DND-41 (cell line): ENCODE data around the gene HSPG2.

Source experiments
- ATAC-seq: fragments of 200-7000 bp; cut with Tn5 transposase; 3 replicates; pipeline ENCODE4 v1.9.1; 2021; ENCODE audit warnings: low read depth; ENCODE audit not compliant: insufficient read depth
- DNase-seq: peaks from one replicate; pipeline ENCODE4 v3.0.0-alpha.2; 2020
- H2AFZ ChIP-seq: 2 replicates; pipeline ENCODE4 v1.6.0; 2012; ENCODE audit warnings: low read depth, low read length
- H3K27ac ChIP-seq: 2 replicates; pipeline ENCODE4 v1.5.1; 2012; ENCODE audit warnings: low read length, inconsistent platforms
- H3K27me3 ChIP-seq: fragments of 200-600 bp; sonication (generic); 2 replicates; pipeline ENCODE4 v1.6.0; 2012; ENCODE audit warnings: low read length, mild to moderate bottlenecking, inconsistent platforms; ENCODE audit not compliant: insufficient read depth, poor library complexity
- H3K36me3 ChIP-seq: 2 replicates; pipeline ENCODE4 v1.5.1; 2012; ENCODE audit warnings: low read length, inconsistent platforms; ENCODE audit not compliant: insufficient read depth
- H3K4me1 ChIP-seq: 2 replicates; pipeline ENCODE4 v1.5.1; 2012; ENCODE audit warnings: mild to moderate bottlenecking, low read length; ENCODE audit not compliant: insufficient read depth
- H3K4me2 ChIP-seq: 2 replicates; pipeline ENCODE4 v1.6.0; 2012; ENCODE audit warnings: mild to moderate bottlenecking, moderate library complexity, low read length, inconsistent platforms; ENCODE audit not compliant: insufficient read depth
- H3K4me3 ChIP-seq, 2 experiments: fragments of 200-600 bp in 1 of 2; shearing (Covaris generic) in 1 of 2; 2 replicates each; pipeline ENCODE4 v1.5.1; 2012 to 2016; ENCODE audit warnings: inconsistent platforms in 2 of 2, low read length in 2 of 2, mild to moderate bottlenecking in 2 of 2, low read depth in 1 of 2, moderate library complexity in 1 of 2
- H3K79me2 ChIP-seq: 2 replicates; pipeline ENCODE4 v1.6.0; 2012; ENCODE audit warnings: low read length, inconsistent platforms; ENCODE audit not compliant: insufficient read depth
- H3K9ac ChIP-seq: 2 replicates; pipeline ENCODE4 v1.6.0; 2012; ENCODE audit warnings: low read depth, mild to moderate bottlenecking, inconsistent platforms, low read length, moderate library complexity
- H3K9me3 ChIP-seq: 2 replicates; pipeline ENCODE4 v1.5.1; 2012; ENCODE audit warnings: low read length, moderate library complexity, mild to moderate bottlenecking, inconsistent platforms; ENCODE audit not compliant: insufficient read depth, severe bottlenecking
- H4K20me1 ChIP-seq: 2 replicates; pipeline ENCODE4 v1.6.0; 2012; ENCODE audit warnings: low read length; ENCODE audit not compliant: insufficient read depth
- EZH2 ChIP-seq: IDR thresholded peaks from 3 replicates; pipeline ENCODE4 v1.6.1; 2012; ENCODE audit warnings: borderline replicate concordance, low read depth, mild to moderate bottlenecking, moderate library complexity, low read length, inconsistent platforms; ENCODE audit not compliant: severe bottlenecking
- TF ChIP-seq, protein P1 (sequence below): IDR thresholded peaks from 2 replicates; pipeline ENCODE4 v1.5.1; 2012; ENCODE audit warnings: borderline replicate concordance, low read length, moderate library complexity, mild to moderate bottlenecking; ENCODE audit not compliant: poor library complexity, severe bottlenecking; ENCODE audit errors: extremely low read depth

Gene HSPG2

DNA sequence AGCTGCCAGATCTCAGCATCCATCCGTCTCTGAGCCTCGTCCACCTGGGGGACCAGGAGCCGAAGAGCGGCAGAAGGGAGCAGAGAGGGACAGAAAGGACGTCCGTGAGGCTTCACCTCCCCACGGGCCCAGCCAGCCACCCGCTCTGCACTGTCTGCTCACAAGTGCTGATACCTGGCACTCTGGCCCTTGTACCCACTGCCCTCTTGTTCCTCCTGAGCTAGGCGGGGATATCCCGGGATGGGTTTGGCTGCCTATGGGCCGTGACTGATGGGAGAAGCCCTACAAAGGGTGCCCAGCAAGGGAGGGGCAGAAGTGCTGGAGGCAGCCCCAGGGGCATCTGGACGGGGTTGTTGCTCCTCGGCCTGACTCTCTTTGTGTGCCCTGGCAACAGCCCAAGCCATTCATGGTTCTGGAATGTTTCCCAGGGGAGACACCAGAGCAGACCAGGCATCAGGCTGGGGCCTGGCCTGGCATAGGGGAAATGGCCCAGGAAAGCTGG, 67.4 kb downstream of the HSPG2 start:
- H2AFZ ChIP-seq = no peak overlapping the region
- H3K27me3 ChIP-seq = peaks cover 13% of the 10 kb centered on the region
- no peaks in the 10 kb centered on the region for H3K9me3 ChIP-seq
- H3K4me1 ChIP-seq = no peaks in the 10 kb centered on the region
- H3K9ac ChIP-seq = no peak overlapping the region
- H3K79me2 ChIP-seq = no peaks in the 10 kb centered on the region
- no peak overlapping the region for H3K27ac ChIP-seq
- TF ChIP-seq EZH2 = no peak
- TF ChIP-seq, protein P1, sequence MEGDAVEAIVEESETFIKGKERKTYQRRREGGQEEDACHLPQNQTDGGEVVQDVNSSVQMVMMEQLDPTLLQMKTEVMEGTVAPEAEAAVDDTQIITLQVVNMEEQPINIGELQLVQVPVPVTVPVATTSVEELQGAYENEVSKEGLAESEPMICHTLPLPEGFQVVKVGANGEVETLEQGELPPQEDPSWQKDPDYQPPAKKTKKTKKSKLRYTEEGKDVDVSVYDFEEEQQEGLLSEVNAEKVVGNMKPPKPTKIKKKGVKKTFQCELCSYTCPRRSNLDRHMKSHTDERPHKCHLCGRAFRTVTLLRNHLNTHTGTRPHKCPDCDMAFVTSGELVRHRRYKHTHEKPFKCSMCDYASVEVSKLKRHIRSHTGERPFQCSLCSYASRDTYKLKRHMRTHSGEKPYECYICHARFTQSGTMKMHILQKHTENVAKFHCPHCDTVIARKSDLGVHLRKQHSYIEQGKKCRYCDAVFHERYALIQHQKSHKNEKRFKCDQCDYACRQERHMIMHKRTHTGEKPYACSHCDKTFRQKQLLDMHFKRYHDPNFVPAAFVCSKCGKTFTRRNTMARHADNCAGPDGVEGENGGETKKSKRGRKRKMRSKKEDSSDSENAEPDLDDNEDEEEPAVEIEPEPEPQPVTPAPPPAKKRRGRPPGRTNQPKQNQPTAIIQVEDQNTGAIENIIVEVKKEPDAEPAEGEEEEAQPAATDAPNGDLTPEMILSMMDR = no peak
- DNase-seq (no peak), ATAC-seq (no peak)
- H3K36me3 ChIP-seq = no peaks in the 10 kb centered on the region
- no peak overlapping the region for H3K4me2 ChIP-seq
- no peaks in the 10 kb centered on the region for H4K20me1 ChIP-seq
- no peak overlapping the region for H3K4me3 ChIP-seq

DNA sequence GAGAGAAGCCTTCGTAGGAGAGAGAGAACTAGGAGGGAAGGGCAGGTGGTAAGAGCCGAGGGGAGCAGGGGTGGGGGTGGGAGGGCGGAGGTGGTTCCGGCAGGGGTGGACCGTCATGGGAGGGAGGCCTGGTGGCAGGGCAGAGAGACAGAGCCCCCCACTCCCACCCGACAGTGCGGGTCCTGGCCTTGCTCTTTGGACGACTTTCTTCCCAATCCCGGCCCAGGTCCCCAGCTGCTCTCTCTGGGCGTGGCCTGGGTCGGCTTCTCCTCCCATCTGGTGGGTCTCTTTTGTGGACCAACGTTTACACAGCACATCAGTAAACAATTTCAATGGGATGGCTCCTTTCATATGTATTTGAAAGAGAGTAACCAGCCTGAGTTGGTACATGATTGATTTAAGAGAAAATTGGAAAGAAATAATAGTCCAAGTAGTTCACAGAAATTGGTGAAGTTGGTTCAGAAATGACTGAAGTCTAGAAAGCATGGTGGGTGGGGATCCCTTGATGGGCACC, 68.1 kb downstream of the HSPG2 start:
- H3K9ac ChIP-seq = no peak overlapping the region
- peaks cover 13% of the 10 kb centered on the region for H3K27me3 ChIP-seq
- no peaks in the 10 kb centered on the region for H3K9me3 ChIP-seq
- H3K36me3 ChIP-seq = no peaks in the 10 kb centered on the region
- no peak for ATAC-seq
- H4K20me1 ChIP-seq = no peaks in the 10 kb centered on the region
- no peak overlapping the region for H3K4me2 ChIP-seq
- H3K79me2 ChIP-seq = no peaks in the 10 kb centered on the region
- H2AFZ ChIP-seq = no peak overlapping the region
- H3K4me3 ChIP-seq = no peak overlapping the region
- no peak for DNase-seq
- H3K4me1 ChIP-seq = no peaks in the 10 kb centered on the region
- TF ChIP-seq EZH2 = no peak
- TF ChIP-seq, protein P1 = no peak
- H3K27ac ChIP-seq = no peak overlapping the region

- Histone ChIP-seq H3K27ac (no peak overlapping the region), H3K9me3 (no peaks in the 10 kb centered on the region), H3K9ac (no peak overlapping the region), H3K79me2 (no peaks in the 10 kb centered on the region), H3K4me2 (no peak overlapping the region), H3K4me1 (no peaks in the 10 kb centered on the region), H2AFZ (no peak overlapping the region), H3K36me3 (no peaks in the 10 kb centered on the region), H3K27me3 (peaks cover 13% of the 10 kb centered on the region), H4K20me1 (no peaks in the 10 kb centered on the region), H3K4me3 (no peak overlapping the region)
- no peak for DNase-seq
- no peak for ATAC-seq
- TF ChIP-seq, protein P1 = no peak
- TF ChIP-seq EZH2 = no peak
Observed at GRCh38 chr1:21868482-21868881, 68.6 kb downstream of the HSPG2 start.
